HS-27A (cell line): ENCODE results near the gene TYSND1.
"Not testable (repeated sequence)": the region's sequence is repeated elsewhere in the genome, so short reads cannot be mapped to it uniquely, and the experiment has no call there.

ENCODE experiments used
- DNase-seq: peaks from one replicate; pipeline ENCODE4 v3.0.0-alpha.2; 2012; ENCODE audit warnings: low read depth, missing footprints

The TYSND1 gene

DNA sequence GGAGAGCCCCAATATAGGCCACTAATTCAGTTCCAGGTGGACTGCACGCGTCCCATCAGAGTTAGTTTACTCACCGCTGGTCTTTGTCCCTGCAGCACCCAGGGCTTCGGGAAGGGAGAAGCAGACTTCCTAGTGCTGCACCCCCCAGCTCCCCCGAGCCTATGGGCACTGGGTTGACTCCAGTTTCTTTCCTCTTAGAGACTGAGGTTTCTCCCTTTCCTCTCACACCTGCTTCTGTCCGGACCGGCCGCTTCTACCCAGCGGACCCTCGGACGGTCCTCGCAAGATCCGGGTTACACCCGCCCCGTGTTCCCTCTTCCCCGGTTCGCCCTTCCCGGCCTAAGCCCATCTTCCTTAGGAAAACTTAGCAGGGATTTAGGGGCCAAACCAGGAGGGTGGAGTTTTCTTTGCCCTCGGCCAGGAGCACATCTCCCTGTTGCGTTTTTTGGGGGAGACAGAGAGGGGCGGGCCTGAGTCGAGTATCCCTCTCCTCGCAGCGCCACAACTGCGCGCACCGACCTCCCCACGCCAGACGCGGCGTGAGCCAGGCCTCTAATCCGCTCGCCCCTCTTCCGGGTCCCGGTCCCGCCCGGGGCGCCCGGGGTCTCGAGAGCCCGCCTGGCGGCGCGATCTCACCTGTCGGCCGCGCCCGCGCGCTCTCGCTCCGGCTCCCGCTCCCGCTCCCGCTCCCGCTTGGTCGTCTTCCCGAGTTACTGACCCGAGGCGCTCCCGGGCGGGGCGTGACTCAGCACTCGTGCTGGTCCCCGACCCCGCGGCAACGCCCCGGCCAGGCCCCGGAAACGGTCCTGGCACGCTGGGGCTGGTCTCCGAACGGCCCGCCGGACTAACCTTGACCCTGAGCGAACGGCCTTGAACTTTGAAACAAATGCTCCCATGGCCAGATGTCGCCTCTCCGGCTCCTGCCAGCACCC, 14.1 kb downstream of the TYSND1 start, which contains the start of gene AIFM2:
AIFM2 (minus strand) TSS at position 728 of the 932 bp plus-strand sequence. CDS start 8,741 bp downstream, outside the sequence.
- DNase-seq, result no peak

DNA sequence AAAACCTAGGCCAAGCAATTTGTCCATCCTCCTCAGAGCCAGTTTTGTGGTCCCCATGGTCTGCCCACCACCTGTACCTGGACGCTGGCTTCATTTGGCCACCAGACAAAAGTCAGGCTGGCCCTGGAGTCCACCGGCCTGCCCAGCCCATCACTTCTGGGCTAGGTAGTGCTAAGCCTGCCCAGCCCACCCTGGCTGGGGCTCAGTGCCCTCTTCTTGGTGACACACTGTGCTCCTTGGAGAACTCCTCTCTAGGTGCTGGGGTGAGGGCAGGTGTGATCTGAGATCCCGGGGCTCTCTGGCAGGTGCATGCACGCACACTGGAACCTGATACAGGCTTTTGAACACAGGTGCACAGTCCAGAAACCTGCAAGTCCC, 15.0 kb downstream of the TYSND1 start:
- no peak for DNase-seq

DNA sequence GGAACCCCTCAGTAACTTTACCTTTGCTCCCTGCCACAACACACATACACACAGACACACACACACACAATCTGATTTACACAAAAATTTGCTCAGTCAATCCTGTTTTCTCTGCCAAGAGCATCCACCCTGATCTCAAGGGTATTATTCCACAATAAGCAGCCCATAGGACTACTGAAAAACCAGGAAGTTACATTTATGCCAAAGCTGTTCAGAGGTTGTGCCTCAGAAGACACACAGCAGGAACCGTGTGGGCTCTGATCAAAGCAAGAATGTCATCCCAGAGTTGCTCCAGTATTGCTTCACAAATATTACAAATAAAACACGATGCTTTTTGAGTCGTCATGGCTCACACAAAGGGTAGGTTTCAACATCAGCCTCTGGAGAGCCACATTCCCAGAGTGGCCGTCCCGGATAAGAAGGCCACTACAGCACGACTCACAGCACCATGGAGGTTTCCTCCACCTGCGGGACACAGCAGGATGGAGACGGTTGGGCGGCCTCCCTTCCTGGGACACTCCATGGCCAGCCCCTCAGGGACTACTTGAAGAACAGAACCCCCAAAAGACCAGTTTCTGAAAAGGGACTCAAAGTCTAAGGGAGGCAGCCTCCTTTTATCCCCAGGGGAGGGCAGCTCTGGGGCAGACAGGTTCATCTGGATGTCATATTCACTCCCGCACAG, 15.5 kb downstream of the TYSND1 start:
- DNase-seq, result no peak

DNA sequence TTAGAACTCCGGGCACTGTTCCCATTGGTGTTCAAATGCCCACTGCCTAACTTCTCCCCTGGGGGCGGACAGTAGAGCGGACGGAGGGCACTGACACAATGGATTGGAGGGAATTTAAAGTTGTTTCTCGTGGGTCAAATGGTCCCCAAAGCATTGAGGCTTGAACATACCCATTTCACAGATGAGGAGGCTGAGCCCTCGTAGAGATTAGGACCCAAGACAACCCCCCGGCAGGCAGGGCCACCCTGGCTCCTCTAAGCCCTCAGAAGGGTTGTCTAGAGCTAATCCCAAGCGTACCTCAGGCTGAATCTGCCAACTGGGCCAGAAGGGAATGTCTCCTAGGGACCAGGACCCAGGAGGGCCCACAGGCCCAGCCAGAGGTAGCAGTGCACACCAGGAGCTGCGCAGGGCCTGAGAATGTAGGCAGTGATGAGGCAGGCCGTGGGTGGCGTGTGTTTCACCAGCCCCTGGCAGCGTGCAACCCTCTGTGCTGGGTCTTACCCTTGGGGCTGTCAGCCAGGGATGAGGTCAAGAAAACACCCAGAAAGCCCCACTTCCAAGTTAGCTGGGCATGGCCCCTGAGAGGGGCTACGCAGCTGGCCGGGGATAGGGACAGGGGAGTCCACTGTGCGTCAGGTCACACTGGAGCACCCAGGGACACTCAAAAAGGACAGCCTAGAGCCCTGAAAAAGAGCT, 19.7 kb downstream of the TYSND1 start:
- no peak for DNase-seq

DNA sequence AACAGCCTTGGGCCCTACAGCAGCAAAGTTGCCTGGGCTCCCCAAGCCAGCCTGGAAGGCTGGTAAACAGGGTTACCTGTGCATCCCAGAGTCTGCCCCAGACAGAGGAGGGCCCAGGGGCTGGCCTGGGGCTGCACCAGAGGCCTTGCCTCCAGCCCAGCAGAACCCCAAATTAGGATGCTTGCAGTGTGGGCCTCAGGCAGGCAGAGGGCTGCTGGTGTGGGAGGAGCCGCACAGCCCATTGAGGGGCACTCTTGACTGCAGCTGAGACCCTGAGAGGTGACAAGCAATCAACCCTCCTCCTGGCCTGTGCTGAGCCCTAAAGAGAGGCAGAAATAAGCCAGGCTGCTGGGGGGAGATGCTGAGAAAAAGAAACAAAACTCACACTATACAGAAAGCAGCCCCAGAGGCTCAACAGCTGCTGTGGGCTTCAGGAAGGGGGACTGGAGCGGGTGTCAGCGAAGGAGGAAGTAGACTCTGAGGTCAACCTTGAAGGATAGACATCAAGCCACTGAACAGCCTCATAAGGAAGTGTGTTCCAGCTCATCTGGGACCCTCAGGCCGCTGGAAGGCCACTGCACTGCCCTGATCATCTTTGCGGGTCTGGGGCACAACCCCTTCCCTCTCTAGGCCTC, 20.5 kb downstream of the TYSND1 start:
- no peak for DNase-seq

DNA sequence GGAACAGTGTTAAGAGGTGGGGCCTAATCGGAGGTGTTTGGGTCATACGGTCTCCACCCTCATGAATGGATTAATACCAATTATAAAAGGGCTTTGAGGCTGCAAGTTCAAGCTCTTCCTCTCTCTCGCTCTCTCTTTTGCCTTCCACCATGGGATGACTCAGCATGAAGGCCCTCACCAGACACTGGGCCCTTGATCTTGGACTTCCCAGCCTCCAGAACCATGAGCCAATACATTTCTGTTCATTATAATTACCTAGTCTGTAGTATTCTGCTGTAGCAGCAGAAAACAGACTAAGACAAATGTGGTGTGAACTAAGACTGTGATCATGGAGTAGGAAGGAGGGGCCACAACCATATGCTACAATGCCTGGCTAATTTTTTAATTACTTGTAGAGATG, 21.6 kb downstream of the TYSND1 start:
- DNase-seq, result no peak

DNA sequence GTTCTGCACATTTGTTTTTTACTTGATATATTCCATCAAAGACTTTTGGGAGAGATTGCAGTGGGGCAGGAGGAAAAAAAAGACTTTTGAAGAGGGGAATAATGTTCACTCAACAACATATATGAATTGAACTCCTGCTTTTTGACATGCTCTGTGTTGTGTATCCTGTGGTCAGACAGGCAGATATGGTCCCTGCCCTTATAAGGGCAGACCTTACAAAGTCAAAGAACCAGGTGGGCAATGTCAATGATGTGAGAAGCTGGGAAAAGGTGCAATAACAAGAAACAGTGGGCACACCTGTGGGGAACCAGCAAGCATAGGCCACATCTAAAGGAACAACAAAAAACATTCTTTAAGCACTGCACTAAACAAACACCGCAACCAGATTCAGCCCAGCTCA, 22.1 kb downstream of the TYSND1 start:
- no peak for DNase-seq

DNA sequence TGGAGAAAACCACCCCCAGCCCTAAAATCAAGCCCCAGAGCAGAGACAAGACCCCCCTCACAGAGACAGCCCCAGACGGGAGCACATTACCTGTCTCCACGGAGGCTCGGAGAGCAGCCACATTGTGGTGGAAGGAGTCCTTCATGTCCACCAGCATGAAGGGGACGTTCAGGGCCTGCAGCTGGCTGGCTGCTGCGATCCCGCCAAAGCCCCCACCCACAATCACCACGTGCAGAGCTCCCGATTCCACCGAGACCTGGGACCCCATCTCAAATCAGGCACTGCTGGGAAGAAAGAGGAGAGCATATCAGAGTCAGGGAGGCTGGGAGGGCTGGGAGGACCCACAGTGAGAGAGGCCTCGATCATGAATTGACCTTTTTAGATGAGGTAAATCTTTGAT, 22.7 kb downstream of the TYSND1 start:
- DNase-seq, result no peak

- not testable (repeated sequence) for DNase-seq
Measured at GRCh38 chr10:70123166-70123565, 23.3 kb downstream of the TYSND1 start.

- DNase-seq, result no peak
Measured at GRCh38 chr10:70122742-70123141, 23.8 kb downstream of the TYSND1 start.

- no peak for DNase-seq
Measured at GRCh38 chr10:70121281-70121949, 25.1 kb downstream of the TYSND1 start.

- DNase-seq, result no peak
Measured at GRCh38 chr10:70120417-70120816, 26.1 kb downstream of the TYSND1 start.

GRCh38 chr10:70119623-70120022, 26.9 kb downstream of the TYSND1 start:
- no peak for DNase-seq

DNA sequence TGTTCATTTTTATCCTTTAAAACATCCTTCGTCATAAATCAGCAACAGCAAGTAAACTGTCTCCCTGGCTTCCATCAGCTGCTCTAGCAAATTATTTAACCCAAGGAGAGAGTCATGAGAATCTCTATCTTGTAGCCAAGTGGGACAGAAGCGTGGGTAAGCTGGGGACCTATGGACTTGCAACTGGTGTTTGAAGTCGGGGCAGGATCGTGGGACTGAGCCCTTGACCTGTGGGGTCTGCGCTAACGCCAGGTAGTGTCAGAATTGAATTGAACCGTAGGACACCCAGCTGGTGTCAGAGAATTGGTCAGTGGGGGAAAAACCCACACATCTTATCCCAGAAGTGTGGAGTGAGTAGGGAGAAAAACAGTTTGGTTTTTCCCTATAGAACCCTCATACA, 27.3 kb downstream of the TYSND1 start:
- no peak for DNase-seq

DNA sequence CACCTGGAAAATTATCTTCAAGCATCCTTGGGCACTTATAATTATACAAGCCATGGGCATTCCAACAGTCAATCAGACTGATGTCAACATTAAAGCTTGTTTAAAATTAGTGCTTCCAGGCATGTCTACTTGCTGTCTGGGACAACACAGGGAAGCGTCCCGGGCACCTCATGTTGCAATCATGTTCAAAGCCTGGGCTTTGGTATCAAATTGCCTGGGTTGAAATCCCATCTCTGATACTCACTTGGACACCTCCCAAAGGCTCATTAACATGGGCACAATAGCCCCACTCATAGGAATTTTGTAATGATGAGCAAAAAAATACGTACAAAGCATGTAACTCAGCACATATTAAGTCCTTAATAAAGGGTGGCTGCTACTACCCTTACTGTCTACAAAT, 28.3 kb downstream of the TYSND1 start:
- DNase-seq, result no peak

DNA sequence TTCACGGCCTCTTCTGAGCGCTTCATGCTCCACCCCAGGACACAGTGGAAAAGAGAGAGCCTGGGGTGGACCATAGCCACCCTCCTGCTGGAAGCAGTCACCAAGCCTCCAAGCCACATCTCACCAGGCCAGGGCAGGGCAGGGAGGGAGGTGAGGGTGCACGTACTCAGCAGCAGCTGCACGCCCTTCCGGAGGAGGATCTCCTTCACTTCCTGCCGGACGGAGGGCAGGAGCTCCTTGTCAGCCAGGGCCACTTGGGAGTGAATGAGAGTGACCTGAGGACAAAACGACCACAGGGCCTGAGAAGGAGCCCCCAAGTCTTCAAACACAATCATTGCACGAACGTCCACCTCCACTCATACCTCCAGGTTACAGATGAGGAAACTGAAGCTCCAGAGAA, 28.9 kb downstream of the TYSND1 start:
- DNase-seq, result no peak

DNA sequence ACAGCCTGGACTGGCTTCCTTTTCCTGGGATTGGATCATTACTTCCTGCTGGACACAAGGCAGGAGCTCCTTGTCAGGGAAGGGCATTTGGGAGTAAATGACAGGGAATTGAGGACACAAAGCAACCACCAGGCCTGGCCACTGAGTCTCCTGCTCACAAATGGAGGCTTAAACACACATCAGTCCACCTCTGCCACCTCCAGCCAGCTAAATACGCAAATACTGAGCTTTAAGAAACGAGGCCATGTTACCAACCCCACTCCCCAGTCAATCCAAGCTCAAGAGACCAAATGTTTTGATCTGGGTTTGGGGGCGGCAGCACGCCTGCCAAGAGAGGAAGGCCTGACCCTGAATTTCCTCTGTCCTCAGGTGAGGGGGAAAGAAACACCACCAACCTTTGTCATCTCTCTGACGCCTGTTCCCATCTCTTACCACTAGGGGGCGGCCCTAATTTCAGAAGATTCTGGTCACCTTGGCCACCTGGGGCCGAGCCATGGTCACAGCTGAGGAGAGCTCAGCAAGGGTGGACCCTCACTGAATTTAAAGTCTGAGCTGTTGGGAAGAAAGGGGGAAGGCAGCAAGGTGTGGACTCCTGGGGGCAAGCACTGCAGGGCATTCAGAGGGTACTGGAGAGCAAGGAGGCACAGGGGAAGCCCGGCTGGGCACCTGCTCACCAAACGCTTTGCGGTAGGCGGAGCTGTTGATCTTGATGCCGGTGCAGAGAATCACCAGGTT, 30.4 kb downstream of the TYSND1 start:
- DNase-seq, result no peak

DNA sequence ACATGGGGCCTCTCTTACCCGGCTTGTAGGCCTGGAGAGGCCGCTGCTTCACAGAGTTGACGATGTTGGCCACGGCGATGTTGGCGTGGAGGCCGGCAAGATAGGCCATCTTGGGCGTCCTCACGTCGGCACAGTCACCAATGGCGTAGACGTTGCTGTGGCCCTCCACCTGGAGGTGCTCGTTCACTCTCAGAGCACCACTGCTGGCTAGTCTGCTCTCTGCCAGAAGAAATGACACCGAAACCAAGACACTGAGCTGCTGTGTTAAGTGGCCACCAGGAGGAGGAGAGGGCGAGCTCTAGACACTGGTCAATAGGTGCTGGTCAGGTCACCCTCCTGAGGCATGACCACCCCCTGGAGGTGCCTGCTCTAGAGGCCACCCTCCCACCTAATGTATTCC, 31.6 kb downstream of the TYSND1 start:
- no peak for DNase-seq

DNA sequence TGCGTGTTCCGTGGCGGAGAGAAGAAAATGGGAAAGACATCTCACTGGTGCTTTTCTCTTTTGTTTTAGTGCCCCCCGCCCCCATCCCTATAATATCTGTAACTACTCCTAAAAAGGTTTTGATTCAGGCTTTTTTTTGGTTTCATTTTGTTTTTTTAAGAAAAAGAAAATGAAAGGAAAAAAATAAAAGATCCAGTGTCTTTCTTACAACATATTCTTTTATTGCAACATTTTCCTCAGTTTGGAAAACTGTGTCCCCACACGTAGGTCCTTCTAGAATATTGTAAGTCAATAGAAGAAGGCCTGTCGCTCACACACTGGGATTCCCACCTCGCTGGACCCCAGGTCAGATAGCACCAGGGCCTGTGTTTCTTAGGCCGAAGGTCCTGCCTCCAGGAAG, 34.4 kb downstream of the TYSND1 start:
- no peak for DNase-seq

- no peak for DNase-seq
Measured at GRCh38 chr10:70111496-70111895, 35.0 kb downstream of the TYSND1 start.
